H9 (cell line): ENCODE measurements around the gene UNC93A. TPM values are rescaled to one million over a fixed set of nuclear protein-coding genes. Genes with fewer than 3 reads are reported as not detected.
"Not testable (repeated sequence)": the region's sequence is repeated elsewhere in the genome, so short reads cannot be mapped to it uniquely, and the experiment has no call there.

Experiments
- DNase-seq: peaks from one replicate; pipeline ENCODE4 v3.0.0-alpha.2; 2017
- H2AFZ ChIP-seq: one replicate; pipeline ENCODE4 v1.6.1; 2013; ENCODE audit warnings: mild to moderate bottlenecking, low read length, control low read depth, moderate library complexity
- H2AK5ac ChIP-seq: 2 replicates; pipeline ENCODE4 v1.6.1; 2013; ENCODE audit warnings: low read length, control low read depth, mixed read lengths; ENCODE audit not compliant: insufficient read length
- H2BK120ac ChIP-seq: one replicate; pipeline ENCODE4 v1.6.1; 2013; ENCODE audit warnings: low read depth, mild to moderate bottlenecking, low read length, control low read depth, inconsistent platforms; ENCODE audit not compliant: poor library complexity, severe bottlenecking
- H2BK12ac ChIP-seq: 2 replicates; pipeline ENCODE4 v1.6.1; 2013; ENCODE audit warnings: low read length, control low read depth, mixed read lengths, low read depth; ENCODE audit not compliant: insufficient read length
- H2BK15ac ChIP-seq: 2 replicates; pipeline ENCODE4 v1.6.1; 2013; ENCODE audit warnings: low read depth, low read length, control low read depth
- H2BK20ac ChIP-seq: one replicate; pipeline ENCODE4 v1.6.1; 2013; ENCODE audit warnings: low read depth, mild to moderate bottlenecking, low read length, control low read depth, inconsistent platforms; ENCODE audit not compliant: poor library complexity, severe bottlenecking
- H2BK5ac ChIP-seq: 2 replicates; pipeline ENCODE4 v1.6.1; 2013; ENCODE audit warnings: low read length, control low read depth, mixed read lengths; ENCODE audit not compliant: insufficient read length
- H3K14ac ChIP-seq: 2 replicates; pipeline ENCODE4 v1.6.1; 2013; ENCODE audit warnings: low read length, control low read depth; ENCODE audit not compliant: insufficient read depth
- H3K18ac ChIP-seq: 2 replicates; pipeline ENCODE4 v1.6.1; 2013; ENCODE audit warnings: low read depth, mild to moderate bottlenecking, mixed read lengths, low read length, control low read depth; ENCODE audit not compliant: insufficient read length
- H3K23ac ChIP-seq: 2 replicates; pipeline ENCODE4 v1.6.1; 2013; ENCODE audit warnings: low read length, control low read depth, mixed read lengths, low read depth; ENCODE audit not compliant: insufficient read length
- H3K23me2 ChIP-seq: 2 replicates; pipeline ENCODE4 v1.6.1; 2013; ENCODE audit warnings: low read depth, mild to moderate bottlenecking, mixed read lengths, low read length, control low read depth; ENCODE audit not compliant: insufficient read length, poor library complexity, severe bottlenecking
- H3K27ac ChIP-seq: 2 replicates; pipeline ENCODE4 v1.5.1; 2013; ENCODE audit warnings: low read length, control low read depth, mixed read lengths, low read depth; ENCODE audit not compliant: insufficient read length
- H3K27me3 ChIP-seq: 2 replicates; pipeline ENCODE4 v1.6.1; 2013; ENCODE audit warnings: low read length, control low read depth, inconsistent platforms; ENCODE audit not compliant: insufficient read depth
- H3K4ac ChIP-seq: 2 replicates; pipeline ENCODE4 v1.6.1; 2013; ENCODE audit warnings: low read depth, mild to moderate bottlenecking, control low read depth, inconsistent platforms, low read length, moderate library complexity
- H3K4me1 ChIP-seq: 2 replicates; pipeline ENCODE4 v1.6.1; 2013; ENCODE audit warnings: low read length, control low read depth, inconsistent platforms; ENCODE audit not compliant: insufficient read depth
- H3K4me2 ChIP-seq: 2 replicates; pipeline ENCODE4 v1.6.1; 2013; ENCODE audit warnings: low read length, control low read depth, mixed read lengths; ENCODE audit not compliant: insufficient read length, insufficient read depth
- H3K56ac ChIP-seq: 2 replicates; pipeline ENCODE4 v1.6.1; 2013; ENCODE audit warnings: low read depth, mild to moderate bottlenecking, mixed read lengths, low read length, control low read depth; ENCODE audit not compliant: insufficient read length
- H3K79me1 ChIP-seq: 2 replicates; pipeline ENCODE4 v1.6.1; 2013; ENCODE audit warnings: low read depth, mild to moderate bottlenecking, moderate library complexity, low read length, control low read depth, inconsistent platforms; ENCODE audit not compliant: insufficient read depth, poor library complexity, severe bottlenecking
- H3K79me2 ChIP-seq: 2 replicates; pipeline ENCODE4 v1.6.1; 2013; ENCODE audit warnings: low read length, control low read depth, inconsistent platforms; ENCODE audit not compliant: insufficient read depth
- H3K9ac ChIP-seq: 2 replicates; pipeline ENCODE4 v1.6.1; 2013; ENCODE audit warnings: low read length, control low read depth, mixed read lengths; ENCODE audit not compliant: insufficient read length; ENCODE audit errors: extremely low read depth
- H3K9me3 ChIP-seq: one replicate; pipeline ENCODE4 v1.6.1; 2013; ENCODE audit warnings: low read depth, low read length, inconsistent platforms; ENCODE audit not compliant: control insufficient read depth
- H3T11ph ChIP-seq: one replicate; pipeline ENCODE4 v1.6.1; 2013; ENCODE audit warnings: mild to moderate bottlenecking, low read length, control low read depth, inconsistent platforms
- H4K20me1 ChIP-seq: one replicate; pipeline ENCODE4 v1.6.1; 2013; ENCODE audit not compliant: control insufficient read depth, insufficient read length, insufficient read depth
- H4K5ac ChIP-seq: 2 replicates; pipeline ENCODE4 v1.6.1; 2013; ENCODE audit warnings: low read depth, mild to moderate bottlenecking, mixed read lengths, low read length, control low read depth; ENCODE audit not compliant: insufficient read length
- H4K8ac ChIP-seq: replicated peaks from 2 replicates; pipeline ENCODE4 v1.6.1; 2013; ENCODE audit warnings: low read length, control low read depth, mixed read lengths, low read depth; ENCODE audit not compliant: insufficient read length
- H4K91ac ChIP-seq: 2 replicates; pipeline ENCODE4 v1.6.1; 2013; ENCODE audit warnings: low read depth, mild to moderate bottlenecking, moderate library complexity, mixed read lengths, low read length, control low read depth; ENCODE audit not compliant: insufficient read length
- H3K27ac Mint-ChIP-seq, 3 experiments: 2 replicates in 2 of 3; 3 replicates in 1 of 3; pipeline ENCODE4 v1.8.0; 2020 to 2021; ENCODE audit warnings: mixed read lengths in 3 of 3, mild to moderate bottlenecking in 1 of 3, moderate library complexity in 1 of 3
- H3K27me3 Mint-ChIP-seq: 2 replicates; pipeline ENCODE4 v1.8.0; 2021; ENCODE audit warnings: low read depth, mild to moderate bottlenecking, moderate library complexity, mixed read lengths
- H3K36me3 Mint-ChIP-seq, 3 experiments: 2 replicates in 2 of 3; 3 replicates in 1 of 3; pipeline ENCODE4 v1.8.0; 2020 to 2021; ENCODE audit warnings: low read depth in 3 of 3, mixed read lengths in 3 of 3; ENCODE audit not compliant: insufficient read depth in 1 of 3
- H3K4me1 Mint-ChIP-seq, 2 experiments: 2 replicates each; pipeline ENCODE4 v1.8.0; 2020; ENCODE audit warnings: mixed read lengths in 2 of 2
- H3K4me3 Mint-ChIP-seq, 2 experiments: 2 replicates in 1 of 2; 3 replicates in 1 of 2; pipeline ENCODE4 v1.8.0; 2020 to 2021; ENCODE audit warnings: mild to moderate bottlenecking in 2 of 2, mixed read lengths in 2 of 2, moderate library complexity in 1 of 2
- H3K9me3 Mint-ChIP-seq, 2 experiments: 2 replicates in 1 of 2; 3 replicates in 1 of 2; pipeline ENCODE4 v1.8.0; 2020; ENCODE audit warnings: mild to moderate bottlenecking in 2 of 2, mixed read lengths in 2 of 2, moderate library complexity in 1 of 2
- WGBS: extraction: QIAGEN DNeasy Blood & Tissue Kit; methylation state at CpG from one replicate; pipeline ENCODE4 v1.1.7; 2013; ENCODE audit warnings: missing lambda C conversion rate, low lambda C conversion rate, mixed read lengths; ENCODE audit not compliant: insufficient read length; ENCODE audit errors: extremely low coverage; 5-methylcytosine and 5-hydroxymethylcytosine counted together
- total RNA-seq: library from RNA; stranded (reverse); gene quantifications from 2 replicates; pipeline ENCODE4 v1.2.1, GENCODE V29; 2021
- TF ChIP-seq, protein P1 (sequence below): fragments of 200-600 bp; sonication (generic); conservative IDR thresholded peaks from 3 replicates; pipeline ENCODE4 v1.8.0; 2021; ENCODE audit warnings: antibody characterized with exemption, mild to moderate bottlenecking

The UNC93A gene
- total RNA-seq, 1 experiment from 2014 or later, result 0.70 TPM

DNA sequence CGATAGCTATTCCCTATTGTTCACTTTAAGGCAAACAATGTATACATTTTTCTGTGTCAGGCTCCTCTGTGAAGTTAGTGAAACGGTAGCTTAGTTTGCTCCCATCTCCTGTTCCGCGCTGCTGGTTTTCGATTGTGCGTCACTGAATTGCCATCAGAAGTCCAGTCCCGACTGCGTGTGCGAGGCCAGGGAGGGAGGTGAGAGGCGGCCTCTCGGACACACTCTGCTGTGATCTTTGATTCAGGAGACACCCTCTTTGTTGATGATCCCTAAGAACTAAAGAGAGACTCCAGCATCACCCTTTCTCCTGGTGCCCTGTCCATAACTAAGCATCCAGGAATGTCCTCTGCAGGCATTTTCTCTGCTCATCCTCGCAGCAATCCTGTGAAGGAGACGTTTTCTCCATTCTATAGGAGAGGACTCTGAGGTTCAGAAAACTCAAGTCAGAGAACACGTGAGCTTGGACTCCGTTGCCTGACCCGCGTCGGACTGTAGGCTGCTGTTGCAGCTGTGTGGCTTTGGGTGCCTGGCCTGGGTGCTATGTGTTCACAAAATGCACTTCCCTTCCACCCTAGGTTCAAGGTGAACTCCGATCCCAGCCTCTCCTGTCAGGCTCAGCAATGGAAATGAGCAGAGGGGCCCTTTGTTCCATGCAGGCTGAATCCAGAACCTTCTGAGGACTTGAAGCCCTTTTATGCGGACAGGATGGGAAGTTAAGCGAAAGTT lies 24.1 kb upstream of the UNC93A start:
- Mint-ChIP-seq H3K4me3 (no peak overlapping the region), H3K4me1 (peaks cover 22 to 30% of the 10 kb centered on the region in 2 experiments)

DNA sequence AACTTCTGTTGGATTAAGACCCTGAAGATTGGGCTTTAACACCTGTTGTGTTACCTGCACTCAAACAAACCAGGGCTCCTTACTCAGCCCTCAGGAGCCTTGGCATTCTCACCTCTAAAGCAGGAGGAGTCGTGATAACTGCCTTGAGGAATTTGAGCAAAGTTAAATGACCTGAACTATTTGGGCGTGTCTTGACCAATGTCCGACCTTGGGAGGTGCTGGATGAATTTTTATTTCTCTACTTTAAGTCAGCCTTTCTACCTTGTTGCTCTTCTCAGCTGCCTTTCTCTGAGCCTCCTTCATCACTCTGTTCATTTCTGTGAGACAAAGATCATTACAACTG lies 23.6 kb upstream of the UNC93A start:
- H4K8ac ChIP-seq, H4K91ac ChIP-seq, H4K20me1 ChIP-seq, H3K18ac ChIP-seq, H3K4me1 ChIP-seq, H3K4me3 Mint-ChIP-seq, H3K27ac ChIP-seq, H3K4ac ChIP-seq, H3K27me3 ChIP-seq, H3K27me3 Mint-ChIP-seq, H2BK5ac ChIP-seq, H2AK5ac ChIP-seq, H3K23me2 ChIP-seq, H3K4me2 ChIP-seq, H3K23ac ChIP-seq, H2AFZ ChIP-seq, H3K14ac ChIP-seq, H3K27ac Mint-ChIP-seq, H2BK120ac ChIP-seq, H2BK12ac ChIP-seq, H2BK15ac ChIP-seq, H3K9ac ChIP-seq, DNase-seq, H2BK20ac ChIP-seq, H3K56ac ChIP-seq, H3K79me2 ChIP-seq, H4K5ac ChIP-seq, H3K79me1 ChIP-seq, H3K9me3 ChIP-seq, H3T11ph ChIP-seq: not testable (repeated sequence)
- Mint-ChIP-seq H3K36me3 (peaks cover 7 to 17% (median 11%) of the 10 kb centered on the region in 3 experiments; a peak in 6 of 7 replicates), H3K9me3 (peaks cover 12 to 18% of the 10 kb centered on the region in 2 experiments), H3K4me1 (peaks cover 22 to 30% of the 10 kb centered on the region in 2 experiments)
- no CpG with 5 or more reads among the region's 3 CpGs for WGBS

More for the DNA sequence above, 24.1 kb upstream of the UNC93A start:
- no peaks in the 10 kb centered on the region for H3K23me2 ChIP-seq
- H3K27ac Mint-ChIP-seq, result no peak overlapping the region
- H2BK5ac ChIP-seq, result no peak overlapping the region
- H3K9ac ChIP-seq, result no peak overlapping the region
- TF ChIP-seq, protein P1, sequence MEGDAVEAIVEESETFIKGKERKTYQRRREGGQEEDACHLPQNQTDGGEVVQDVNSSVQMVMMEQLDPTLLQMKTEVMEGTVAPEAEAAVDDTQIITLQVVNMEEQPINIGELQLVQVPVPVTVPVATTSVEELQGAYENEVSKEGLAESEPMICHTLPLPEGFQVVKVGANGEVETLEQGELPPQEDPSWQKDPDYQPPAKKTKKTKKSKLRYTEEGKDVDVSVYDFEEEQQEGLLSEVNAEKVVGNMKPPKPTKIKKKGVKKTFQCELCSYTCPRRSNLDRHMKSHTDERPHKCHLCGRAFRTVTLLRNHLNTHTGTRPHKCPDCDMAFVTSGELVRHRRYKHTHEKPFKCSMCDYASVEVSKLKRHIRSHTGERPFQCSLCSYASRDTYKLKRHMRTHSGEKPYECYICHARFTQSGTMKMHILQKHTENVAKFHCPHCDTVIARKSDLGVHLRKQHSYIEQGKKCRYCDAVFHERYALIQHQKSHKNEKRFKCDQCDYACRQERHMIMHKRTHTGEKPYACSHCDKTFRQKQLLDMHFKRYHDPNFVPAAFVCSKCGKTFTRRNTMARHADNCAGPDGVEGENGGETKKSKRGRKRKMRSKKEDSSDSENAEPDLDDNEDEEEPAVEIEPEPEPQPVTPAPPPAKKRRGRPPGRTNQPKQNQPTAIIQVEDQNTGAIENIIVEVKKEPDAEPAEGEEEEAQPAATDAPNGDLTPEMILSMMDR, result no peak
- H2BK20ac ChIP-seq, result no peak overlapping the region
- H4K20me1 ChIP-seq, result no peaks in the 10 kb centered on the region
- H3K9me3 ChIP-seq, result no peaks in the 10 kb centered on the region
- no peak overlapping the region for H2BK120ac ChIP-seq
- no peaks in the 10 kb centered on the region for H3K79me1 ChIP-seq
- H3K18ac ChIP-seq, result no peak overlapping the region
- H3K27me3 ChIP-seq, result no peaks in the 10 kb centered on the region
- no peak overlapping the region for H3K23ac ChIP-seq
- H4K8ac ChIP-seq, result no peak overlapping the region
- H3K27me3 Mint-ChIP-seq, result peaks cover 9% of the 10 kb centered on the region
- peaks cover 7 to 22% (median 15%) of the 10 kb centered on the region in 3 experiments; a peak in 6 of 7 replicates for H3K36me3 Mint-ChIP-seq
- H3K4ac ChIP-seq, result no peak overlapping the region
- no peak overlapping the region for H2AK5ac ChIP-seq
- no peak overlapping the region for H3K27ac ChIP-seq
- no peak for DNase-seq
- no peak overlapping the region for H2AFZ ChIP-seq
- no peak overlapping the region for H3K56ac ChIP-seq
- H2BK12ac ChIP-seq, result no peak overlapping the region
- H3T11ph ChIP-seq, result no peak overlapping the region
- H2BK15ac ChIP-seq, result no peak overlapping the region
- H3K4me1 ChIP-seq, result no peaks in the 10 kb centered on the region
- no CpG with 5 or more reads among the region's 21 CpGs for WGBS
- H3K4me2 ChIP-seq, result no peak overlapping the region
- no peak overlapping the region for H4K5ac ChIP-seq
- no peaks in the 10 kb centered on the region for H3K79me2 ChIP-seq
- H3K14ac ChIP-seq, result no peak overlapping the region
- H3K9me3 Mint-ChIP-seq, result peaks cover 15 to 23% of the 10 kb centered on the region in 2 experiments
- H4K91ac ChIP-seq, result no peak overlapping the region
